Measurements from ENCODE around the gene ENOX1.
"Not testable (repeated sequence)": the region's sequence is repeated elsewhere in the genome, so short reads cannot be mapped to it uniquely, and the experiment has no call there.

Gene ENOX1

DNA sequence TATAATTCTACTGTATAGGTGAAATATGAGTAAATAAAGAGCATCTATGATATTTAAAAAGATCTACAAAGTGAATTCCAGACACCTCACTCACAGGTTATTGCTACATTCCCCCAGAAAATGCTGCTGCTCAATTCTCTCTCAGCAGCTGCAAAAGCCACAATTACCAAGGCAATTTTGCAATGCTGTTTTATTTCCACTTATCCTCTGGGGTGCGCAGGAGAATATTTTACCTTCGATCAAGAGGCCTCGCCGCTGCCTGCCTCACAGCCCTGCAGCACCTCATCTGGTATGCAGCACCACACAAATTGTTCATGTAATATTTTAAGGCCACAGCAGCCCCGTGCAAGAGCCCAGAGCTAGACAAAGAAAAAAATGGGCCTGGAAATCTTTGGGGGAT, 430.2 kb downstream of the ENOX1 start:
- no peak for DNase-seq (ENCODE audit: low read depth)

- no peak for DNase-seq (ENCODE audit: low read depth)
Measured at GRCh38 chr13:43355774-43356173, 431.0 kb downstream of the ENOX1 start.

GRCh38 chr13:43354153-43354945, 432.4 kb downstream of the ENOX1 start:
- DNase-seq (ENCODE audit: low read depth) = no peak

DNA sequence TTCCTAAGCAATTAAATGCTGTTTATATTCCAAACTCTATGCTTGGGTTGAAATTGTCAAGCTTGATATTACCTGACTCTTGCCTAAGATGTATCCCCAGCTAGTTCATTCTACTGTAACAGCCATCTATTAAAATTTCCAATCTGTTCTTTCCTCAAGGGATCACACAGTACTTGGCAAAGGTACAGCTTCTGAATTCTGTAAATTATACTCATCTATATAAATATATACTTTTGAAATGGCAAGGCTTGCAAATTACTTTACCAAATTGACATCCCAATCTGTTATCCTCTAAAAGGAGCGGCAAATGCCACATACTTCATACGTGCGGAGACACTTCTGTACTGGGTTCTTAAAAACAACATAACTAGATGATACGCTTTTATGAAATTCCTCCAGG, 433.1 kb downstream of the ENOX1 start:
- no peak for DNase-seq (ENCODE audit: low read depth)

- not testable (repeated sequence) for DNase-seq (ENCODE audit: low read depth)
Measured at GRCh38 chr13:43351612-43352011, 435.2 kb downstream of the ENOX1 start.

DNA sequence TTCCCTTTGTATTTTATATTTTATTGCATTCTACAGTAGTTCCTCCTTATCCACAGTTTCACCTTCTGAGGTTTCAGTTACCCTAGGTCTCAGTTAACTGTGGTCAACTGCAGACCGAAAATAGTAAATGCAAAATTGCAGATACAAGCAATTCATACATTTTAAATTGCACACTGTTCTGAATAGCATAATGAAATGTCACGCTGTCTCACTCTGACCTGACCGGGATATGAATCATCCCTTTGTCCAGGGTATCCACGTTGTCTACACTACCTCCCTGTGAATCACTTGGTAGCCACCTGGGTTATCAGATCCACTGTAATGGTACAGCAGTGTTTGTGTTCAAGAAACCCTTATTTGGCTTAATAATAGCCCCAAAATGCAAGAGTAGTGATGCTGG, 438.4 kb downstream of the ENOX1 start:
- no peak for DNase-seq (ENCODE audit: low read depth)

- DNase-seq (ENCODE audit: low read depth) = no peak
Measured at GRCh38 chr13:43347877-43348276, 438.9 kb downstream of the ENOX1 start.

DNA sequence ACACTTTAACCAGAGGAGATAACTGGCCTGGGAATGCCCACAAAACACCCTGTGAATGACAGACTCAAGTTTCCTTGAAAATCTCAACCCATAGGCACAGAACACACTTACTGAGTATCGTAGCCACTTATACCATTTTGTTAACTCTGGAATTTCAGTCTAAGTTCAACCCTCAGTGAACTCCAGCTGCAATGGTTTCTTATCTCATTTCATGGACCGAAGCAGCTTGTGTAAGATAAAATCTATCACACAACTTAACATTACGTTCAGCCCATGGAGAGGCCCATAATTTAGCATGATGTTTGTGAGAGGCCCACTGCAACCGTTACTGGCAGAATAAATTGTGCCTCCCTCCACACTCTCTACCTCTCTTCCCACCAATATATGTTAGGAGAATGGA, 440.3 kb downstream of the ENOX1 start:
- DNase-seq (ENCODE audit: low read depth) = no peak

DNA sequence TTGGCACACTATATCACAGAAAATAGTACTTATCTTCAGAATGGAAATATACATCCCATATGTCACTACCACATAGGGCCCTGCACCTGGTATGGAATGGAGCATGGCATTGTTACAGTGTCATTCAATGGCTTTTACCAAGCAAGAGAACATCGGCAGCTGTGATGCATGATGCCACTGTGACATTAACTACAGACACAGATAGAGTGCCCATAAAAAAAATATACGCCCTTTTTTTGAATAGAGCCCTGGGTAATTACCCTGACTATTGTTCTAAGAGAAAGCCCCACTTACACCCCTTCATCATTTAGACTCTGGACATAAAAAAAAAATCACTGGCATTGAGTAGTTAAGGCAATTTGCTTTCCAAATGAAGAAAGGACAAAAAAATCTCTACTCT, 443.1 kb downstream of the ENOX1 start:
- DNase-seq (ENCODE audit: low read depth) = no peak

DNA sequence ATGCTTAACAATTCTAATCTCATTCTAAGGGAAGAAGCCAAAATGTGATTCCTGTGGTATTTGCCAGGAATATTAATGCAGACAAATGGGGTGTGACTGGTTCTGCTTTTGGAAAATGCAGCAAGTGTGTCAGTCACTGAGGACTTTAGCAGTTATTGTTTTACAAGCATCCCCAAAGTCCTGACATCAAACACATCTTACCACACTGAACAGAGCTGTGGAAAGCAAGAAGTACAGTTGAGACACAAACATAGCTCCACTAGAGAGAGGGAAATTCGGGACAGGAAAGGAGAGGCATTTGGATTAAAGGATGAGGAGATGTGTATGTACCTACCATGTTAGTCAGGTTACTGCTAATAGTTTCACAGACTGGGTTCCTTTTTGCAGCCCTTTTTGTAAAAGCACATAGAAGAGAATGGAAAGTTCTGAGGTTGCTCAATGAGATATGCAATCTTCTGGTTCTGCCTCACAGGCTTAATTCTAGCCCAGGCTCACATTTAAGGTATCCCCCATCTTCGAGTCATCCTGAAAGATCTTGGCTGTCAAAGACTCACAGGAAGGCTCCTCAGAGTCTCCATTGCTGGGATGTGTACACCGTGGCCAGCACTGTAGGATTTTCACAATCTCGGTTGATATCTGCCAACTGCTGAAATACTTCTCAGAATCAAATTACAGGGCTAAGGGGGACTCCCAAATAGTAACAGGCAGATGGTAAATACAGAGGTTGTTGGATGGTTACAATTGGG, 446.8 kb downstream of the ENOX1 start:
- DNase-seq (ENCODE audit: low read depth) = no peak

DNA sequence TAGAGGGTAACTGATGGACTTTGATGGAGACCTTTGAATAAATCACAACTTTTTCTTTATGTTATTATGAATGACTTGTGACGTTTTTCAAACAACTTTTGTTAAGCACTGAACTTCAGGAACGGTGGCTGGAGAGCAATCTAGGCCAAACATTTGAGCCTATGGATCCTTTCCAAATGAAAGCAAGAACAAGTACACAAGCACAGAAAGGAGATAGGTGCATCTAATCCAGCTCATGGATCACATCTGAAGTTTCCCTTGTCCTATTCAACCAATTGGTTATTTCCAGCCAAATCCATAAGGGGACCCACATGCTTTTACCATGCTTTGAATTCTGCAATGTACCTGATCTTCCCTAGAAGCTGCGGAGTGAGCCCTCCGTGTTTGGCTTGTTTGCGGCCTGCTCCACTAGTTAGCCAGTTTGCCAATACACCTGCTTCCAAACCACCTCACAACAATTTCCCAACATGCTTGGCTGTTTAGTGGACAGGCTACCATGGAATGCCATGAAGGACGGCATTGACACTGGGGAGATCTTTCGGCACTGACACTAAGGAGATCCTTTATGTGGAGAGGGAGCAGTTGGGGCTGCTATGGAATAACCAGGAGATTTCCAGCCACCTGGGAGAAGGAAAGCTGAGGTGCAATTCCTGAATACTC, 447.5 kb downstream of the ENOX1 start:
- no peak for DNase-seq (ENCODE audit: low read depth)

DNA sequence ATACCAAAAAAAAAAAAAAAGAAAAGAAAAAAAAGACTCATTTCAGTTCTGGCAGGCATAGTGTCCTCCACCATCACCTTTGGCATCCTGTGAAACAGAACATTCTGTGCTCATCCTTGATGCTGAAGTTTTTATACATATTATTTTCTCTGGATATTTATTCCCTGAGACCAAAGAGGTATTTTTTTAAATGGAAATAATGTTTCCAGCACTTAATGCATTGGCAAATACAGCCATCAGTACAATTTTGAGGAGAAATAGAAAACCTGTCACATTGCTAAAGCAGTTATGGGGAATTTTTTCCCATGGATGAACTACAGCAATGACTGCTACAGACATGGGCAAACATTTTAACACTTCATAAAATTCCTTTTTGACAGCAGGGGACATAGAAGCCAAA, 451.0 kb downstream of the ENOX1 start:
- no peak for DNase-seq (ENCODE audit: low read depth)

- DNase-seq (ENCODE audit: low read depth) = no peak
Measured at GRCh38 chr13:43333176-43333575, 453.6 kb downstream of the ENOX1 start.

DNA sequence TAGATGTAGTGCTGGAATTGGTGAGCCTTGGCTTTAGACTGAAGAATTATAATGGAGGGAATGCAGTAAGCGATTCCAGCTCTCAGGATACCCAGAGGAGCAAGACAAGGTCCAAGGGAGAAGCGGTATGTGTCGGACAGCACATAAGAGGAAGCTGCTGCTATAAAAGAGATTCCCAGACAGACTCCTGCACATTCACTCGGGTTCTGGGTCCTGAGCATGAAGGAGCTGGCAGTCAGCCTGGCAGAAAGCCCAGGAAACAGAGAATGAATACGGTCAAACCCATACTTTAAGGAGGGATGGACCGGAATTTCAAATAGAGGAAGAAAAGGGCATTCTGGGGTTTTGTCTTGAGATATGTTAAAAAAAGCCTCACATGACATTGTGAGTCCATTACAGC, 455.1 kb downstream of the ENOX1 start:
- no peak for DNase-seq (ENCODE audit: low read depth)

DNA sequence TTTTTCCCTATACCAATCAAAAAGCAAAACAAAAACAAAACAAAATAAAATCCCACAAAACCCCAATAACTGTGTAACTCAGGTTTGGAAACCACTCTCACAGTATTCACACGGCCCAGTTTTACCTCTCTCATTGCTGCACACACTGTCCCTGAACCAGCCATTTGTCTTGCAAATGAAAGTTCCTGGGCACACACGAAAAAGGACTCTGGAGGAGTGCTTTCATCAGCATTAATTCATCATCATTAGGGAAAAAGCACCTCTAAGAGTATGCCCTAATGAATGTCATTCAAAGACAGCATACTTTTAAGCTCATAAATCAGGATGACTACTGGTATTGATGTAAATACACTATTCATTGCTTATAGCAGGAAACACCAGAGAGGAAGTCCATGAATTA, 457.1 kb downstream of the ENOX1 start:
- DNase-seq (ENCODE audit: low read depth) = no peak

DNA sequence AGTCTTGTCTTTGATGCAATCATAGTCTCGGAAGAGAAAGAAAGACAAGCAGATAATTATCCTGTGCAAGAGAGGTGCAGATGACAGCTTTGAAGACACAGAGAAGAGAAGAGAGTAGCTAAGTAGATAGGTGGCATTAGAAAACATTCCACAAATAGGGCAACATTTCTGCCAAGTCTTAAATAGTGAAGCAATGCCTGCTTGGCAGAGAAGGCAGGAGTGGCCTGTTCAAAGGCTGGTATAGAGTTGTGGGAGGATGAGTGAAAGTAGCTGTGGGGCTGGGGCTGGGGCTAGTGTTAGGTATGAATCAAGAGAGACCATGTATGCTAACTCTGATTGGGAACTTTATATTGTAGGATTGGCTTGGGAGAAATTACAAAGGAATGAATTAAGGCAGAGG, 457.9 kb downstream of the ENOX1 start:
- no peak for DNase-seq (ENCODE audit: low read depth)

GRCh38 chr13:43326100-43326499, 460.7 kb downstream of the ENOX1 start:
- DNase-seq (ENCODE audit: low read depth) = no peak

- DNase-seq (ENCODE audit: low read depth) = no peak
Measured at GRCh38 chr13:43325636-43326035, 461.1 kb downstream of the ENOX1 start.

GRCh38 chr13:43324129-43324528, 462.6 kb downstream of the ENOX1 start:
- no peak for DNase-seq (ENCODE audit: low read depth)

GRCh38 chr13:43319617-43320444, 466.9 kb downstream of the ENOX1 start:
- no peak for DNase-seq (ENCODE audit: low read depth)

DNA sequence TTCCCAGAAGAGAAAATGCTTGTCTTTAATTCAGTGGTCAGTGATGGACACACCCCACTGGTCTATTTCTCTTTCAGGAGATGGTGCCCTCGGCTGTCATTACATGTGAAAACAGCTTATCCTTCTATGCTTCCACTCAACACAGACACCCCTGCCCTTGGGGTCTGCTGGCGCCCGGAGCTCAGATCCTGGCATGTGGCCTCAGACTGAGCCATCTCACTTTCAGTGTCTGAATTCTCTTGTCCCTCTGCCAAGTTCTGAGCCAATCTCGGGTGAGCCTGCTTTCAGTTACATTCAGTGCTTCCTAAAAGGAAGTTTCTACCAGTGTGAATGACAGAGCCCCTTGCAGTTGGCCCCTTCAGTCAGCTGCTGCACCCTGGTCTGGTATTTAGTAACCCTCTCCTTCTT, 469.8 kb downstream of the ENOX1 start:
- no peak for DNase-seq (ENCODE audit: low read depth)

- DNase-seq (ENCODE audit: low read depth) = no peak
Measured at GRCh38 chr13:43316281-43316680, 470.5 kb downstream of the ENOX1 start.

Measured in activated gamma-delta T cell treated with anti-CD3 and anti-CD28 coated beads, Interleukin-2, amount 50 U/mL, for 16 hours (primary cell).